Upper lobe of left lung (tissue), 6 donors: ENCODE measurements around the gene ITCH. TPM values are rescaled to one million over a fixed set of nuclear protein-coding genes. Genes with fewer than 3 reads are reported as not detected.
"Not testable (repeated sequence)": the region's sequence is repeated elsewhere in the genome, so short reads cannot be mapped to it uniquely, and the experiment has no call there.

ENCODE experiments used
- ATAC-seq, 2 donors: fragments of 200-7000 bp; cut with Tn5 transposase; one replicate each; pipeline ENCODE4 v1.9.1; 2022; ENCODE audit warnings: mild to moderate bottlenecking in 2 of 2, moderate library complexity in 2 of 2; ENCODE audit not compliant: low FRiP score in 2 of 2
- DNase-seq, 2 donors: peaks; one replicate each; pipeline ENCODE4 v3.0.0-alpha.2; 2019 to 2020
- H3K27ac ChIP-seq, 4 donors: fragments of 200-600 bp; sonication (generic); one replicate each; pipeline ENCODE4 v1.5.1; 2016 to 2019
- H3K27me3 ChIP-seq, 4 donors: fragments of 200-600 bp; sonication (generic); one replicate each; pipeline ENCODE4 v1.5.1; 2017 to 2019
- H3K36me3 ChIP-seq, 4 donors: fragments of 200-600 bp; sonication (generic); one replicate each; pipeline ENCODE4 v1.5.1; 2016 to 2019
- H3K4me1 ChIP-seq, 4 donors: fragments of 200-600 bp; sonication (generic); one replicate each; pipeline ENCODE4 v1.5.1; 2018 to 2019
- H3K4me3 ChIP-seq, 4 donors: fragments of 200-600 bp; sonication (generic); one replicate each; pipeline ENCODE4 v1.5.1; 2017 to 2019; ENCODE audit warnings: mild to moderate bottlenecking in 2 of 4, moderate library complexity in 1 of 4
- H3K9me3 ChIP-seq, 4 donors: fragments of 200-600 bp; sonication (generic); one replicate each; pipeline ENCODE4 v1.5.1; 2018 to 2019
- CTCF ChIP-seq, 6 experiments: fragments of 450-650 bp in 4 of 6; fragments of 200-600 bp in 2 of 6; sonication (generic) in 2 of 6; IDR thresholded peaks; one replicate each; pipeline ENCODE4 v1.5.1; 2016 to 2019; ENCODE audit warnings: antibody characterized with exemption in 6 of 6
- EP300 ChIP-seq, 4 donors: sonication (generic); formaldehyde crosslinking; IDR thresholded peaks; one replicate each; pipeline ENCODE4 v1.5.1; 2017; ENCODE audit warnings: antibody characterized with exemption in 4 of 4, control low read depth in 2 of 4
- POLR2A ChIP-seq, 4 donors: fragments of 450-650 bp; IDR thresholded peaks; one replicate each; pipeline ENCODE4 v1.5.1; 2016 to 2017; ENCODE audit warnings: antibody characterized with exemption in 4 of 4, mild to moderate bottlenecking in 2 of 4
- POLR2AphosphoS5 ChIP-seq, 2 donors: sonication (generic); formaldehyde crosslinking; IDR thresholded peaks; one replicate each; pipeline ENCODE4 v1.5.1; 2017; ENCODE audit warnings: antibody characterized with exemption in 2 of 2
- WGBS, 2 donors: methylation state at CpG; one replicate each; pipeline ENCODE4 v1.1.5; 2017 to 2018; 5-methylcytosine and 5-hydroxymethylcytosine counted together
- total RNA-seq, 6 donors: library from RNA; depleted of rRNA in 4 of 6; stranded (reverse); fragments of >200 nt in 4 of 6; gene quantifications; one replicate each; pipeline versions ENCODE4 v1.1.0 to v1.2.1, GENCODE V29; 2016 to 2021
- donor health status: DM: no; HTN: no; CAD: no; lungs with moderate emphysema.
- donor health status: DM: no; HTN: yes; CAD: no; lungs with severe emphysema.

ITCH gene
- total RNA-seq, 6 donors from 2014 or later, result 26.6 to 57.2 (median 45.5) TPM

GRCh38 chr20:34337544-34337943 lies 25.5 kb upstream of the ITCH start:
- Histone ChIP-seq H3K27ac (no peak overlapping the region), H3K4me3 (no peak overlapping the region), H3K4me1 (no peaks in the 10 kb centered on the region), H3K36me3 (no peaks in the 10 kb centered on the region), H3K27me3 (no peaks in the 10 kb centered on the region), H3K9me3 (no peaks in the 10 kb centered on the region)
- WGBS, 2 donors, result 48 to 61% methylated on average over 1 of the region's 1 CpG
- TF ChIP-seq POLR2A (IDR thresholded peaks at IDR 0.05) (no peak), CTCF (IDR thresholded peaks at IDR 0.05) (no peak), EP300 (IDR thresholded peaks at IDR 0.05) (no peak), POLR2AphosphoS5 (IDR thresholded peaks at IDR 0.05) (no peak)
- ATAC-seq, result no peak
- no peak for DNase-seq

- DNase-seq (no peak), ATAC-seq (no peak)
- Histone ChIP-seq H3K9me3 (no peaks in the 10 kb centered on the region), H3K27me3 (no peaks in the 10 kb centered on the region), H3K4me1 (no peaks in the 10 kb centered on the region), H3K4me3 (no peak overlapping the region), H3K36me3 (no peaks in the 10 kb centered on the region), H3K27ac (no peak overlapping the region)
- WGBS, 2 donors, result 84 to 88% methylated on average over 15 of the region's 15 CpGs
- TF ChIP-seq CTCF (IDR thresholded peaks at IDR 0.05), result no peak
- TF ChIP-seq EP300 (IDR thresholded peaks at IDR 0.05), result no peak
- no peak for TF ChIP-seq POLR2AphosphoS5 (IDR thresholded peaks at IDR 0.05)
- no peak for TF ChIP-seq POLR2A (IDR thresholded peaks at IDR 0.05)
These were observed 24.9 kb upstream of the ITCH start for GRCh38 chr20:34337982-34338726.

- not testable (repeated sequence) for DNase-seq, H3K36me3 ChIP-seq, H3K4me3 ChIP-seq, H3K27me3 ChIP-seq, H3K27ac ChIP-seq, ATAC-seq, H3K4me1 ChIP-seq, H3K9me3 ChIP-seq
- WGBS, 2 donors, result 87 to 93% methylated on average over 10 of the region's 10 CpGs
These were observed 22.3 kb upstream of the ITCH start for GRCh38 chr20:34340726-34341125.

- DNase-seq, H3K9me3 ChIP-seq, H3K36me3 ChIP-seq, H3K4me1 ChIP-seq, H3K4me3 ChIP-seq, H3K27ac ChIP-seq, H3K27me3 ChIP-seq, ATAC-seq: not testable (repeated sequence)
- 94 to 96% methylated on average over 9 of the region's 9 CpGs for WGBS, 2 donors
These were observed 21.9 kb upstream of the ITCH start for GRCh38 chr20:34341199-34341598.

GRCh38 chr20:34343458-34344211 lies 19.4 kb upstream of the ITCH start:
- DNase-seq, result no peak
- TF ChIP-seq POLR2A (IDR thresholded peaks at IDR 0.05) (no peak), POLR2AphosphoS5 (IDR thresholded peaks at IDR 0.05) (no peak), EP300 (IDR thresholded peaks at IDR 0.05) (no peak), CTCF (IDR thresholded peaks at IDR 0.05) (no peak)
- no peaks in the 10 kb centered on the region for H3K36me3 ChIP-seq
- H3K9me3 ChIP-seq, result no peaks in the 10 kb centered on the region
- no peaks in the 10 kb centered on the region for H3K4me1 ChIP-seq
- 77 to 81% methylated on average over 10 of the region's 10 CpGs for WGBS, 2 donors
- no peak for ATAC-seq
- no peaks in the 10 kb centered on the region for H3K27me3 ChIP-seq
- no peak overlapping the region for H3K4me3 ChIP-seq
- no peak overlapping the region for H3K27ac ChIP-seq
